ENCODE measurements around the gene CXCL11.

The CXCL11 gene

DNA sequence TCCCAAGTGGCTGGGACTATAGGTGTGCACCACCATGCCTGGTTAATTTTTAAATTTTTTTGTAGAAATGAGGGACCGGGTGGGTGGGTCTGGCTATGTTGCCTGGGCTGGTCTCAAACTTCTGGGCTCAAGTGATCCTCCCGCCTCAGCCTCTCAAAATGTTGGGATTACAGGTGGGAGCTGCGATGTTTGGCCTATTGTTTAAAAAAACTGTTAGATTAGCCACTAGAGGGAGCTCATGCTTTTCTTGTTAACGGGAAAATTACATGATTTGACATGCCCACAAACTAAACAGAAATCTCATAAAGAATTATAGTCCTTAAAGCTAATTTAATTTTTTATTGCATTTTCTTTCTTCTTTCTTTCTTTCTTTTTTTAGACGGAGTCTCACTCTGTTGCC is 40.1 kb downstream of the CXCL11 start:
- peak; percentile 33 for DNase-seq (ENCODE audit: low read depth)
- H3K4me3 ChIP-seq (ENCODE audit: low read depth, low read length) = no peak overlapping the region
- TF ChIP-seq, protein P1, sequence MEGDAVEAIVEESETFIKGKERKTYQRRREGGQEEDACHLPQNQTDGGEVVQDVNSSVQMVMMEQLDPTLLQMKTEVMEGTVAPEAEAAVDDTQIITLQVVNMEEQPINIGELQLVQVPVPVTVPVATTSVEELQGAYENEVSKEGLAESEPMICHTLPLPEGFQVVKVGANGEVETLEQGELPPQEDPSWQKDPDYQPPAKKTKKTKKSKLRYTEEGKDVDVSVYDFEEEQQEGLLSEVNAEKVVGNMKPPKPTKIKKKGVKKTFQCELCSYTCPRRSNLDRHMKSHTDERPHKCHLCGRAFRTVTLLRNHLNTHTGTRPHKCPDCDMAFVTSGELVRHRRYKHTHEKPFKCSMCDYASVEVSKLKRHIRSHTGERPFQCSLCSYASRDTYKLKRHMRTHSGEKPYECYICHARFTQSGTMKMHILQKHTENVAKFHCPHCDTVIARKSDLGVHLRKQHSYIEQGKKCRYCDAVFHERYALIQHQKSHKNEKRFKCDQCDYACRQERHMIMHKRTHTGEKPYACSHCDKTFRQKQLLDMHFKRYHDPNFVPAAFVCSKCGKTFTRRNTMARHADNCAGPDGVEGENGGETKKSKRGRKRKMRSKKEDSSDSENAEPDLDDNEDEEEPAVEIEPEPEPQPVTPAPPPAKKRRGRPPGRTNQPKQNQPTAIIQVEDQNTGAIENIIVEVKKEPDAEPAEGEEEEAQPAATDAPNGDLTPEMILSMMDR (IDR thresholded peaks at IDR 0.05; ENCODE audit: low read depth, low read length, missing control alignments) = peak; percentile 41
- in situ Hi-C loops (cut with HindIII; ENCODE audit: low sequenced_read_pairs) = no loop called here

DNA sequence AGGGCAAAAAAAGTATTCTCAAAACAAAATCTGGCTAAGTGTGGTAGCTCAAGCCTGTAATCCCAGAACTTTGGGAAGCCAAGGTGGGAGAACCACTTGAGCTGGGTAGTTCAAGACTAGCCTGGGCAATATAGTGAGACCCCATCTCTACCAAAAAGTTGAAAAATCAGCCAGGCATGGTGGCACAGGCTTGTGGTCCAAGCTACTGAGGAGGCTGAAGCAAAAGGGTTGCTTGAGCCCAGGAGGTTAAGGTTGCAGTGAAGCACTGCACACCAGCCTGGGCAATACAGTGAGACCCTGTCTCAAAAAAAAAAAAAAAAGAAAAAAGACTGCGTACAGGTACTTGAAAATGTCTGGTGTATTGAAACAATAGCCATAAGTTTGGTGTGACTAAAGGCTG is 43.4 kb downstream of the CXCL11 start:
- TF ChIP-seq, protein P1 (IDR thresholded peaks at IDR 0.05; ENCODE audit: low read depth, low read length, missing control alignments) = no peak
- no peak for DNase-seq (ENCODE audit: low read depth)
- no peak overlapping the region for H3K4me3 ChIP-seq (ENCODE audit: low read depth, low read length)
- in situ Hi-C loops (cut with HindIII; ENCODE audit: low sequenced_read_pairs) = loop anchor here (5.0 kb wide), 1 partner anchor 90 kb away; no protein-coding TSS in a partner anchor

DNA sequence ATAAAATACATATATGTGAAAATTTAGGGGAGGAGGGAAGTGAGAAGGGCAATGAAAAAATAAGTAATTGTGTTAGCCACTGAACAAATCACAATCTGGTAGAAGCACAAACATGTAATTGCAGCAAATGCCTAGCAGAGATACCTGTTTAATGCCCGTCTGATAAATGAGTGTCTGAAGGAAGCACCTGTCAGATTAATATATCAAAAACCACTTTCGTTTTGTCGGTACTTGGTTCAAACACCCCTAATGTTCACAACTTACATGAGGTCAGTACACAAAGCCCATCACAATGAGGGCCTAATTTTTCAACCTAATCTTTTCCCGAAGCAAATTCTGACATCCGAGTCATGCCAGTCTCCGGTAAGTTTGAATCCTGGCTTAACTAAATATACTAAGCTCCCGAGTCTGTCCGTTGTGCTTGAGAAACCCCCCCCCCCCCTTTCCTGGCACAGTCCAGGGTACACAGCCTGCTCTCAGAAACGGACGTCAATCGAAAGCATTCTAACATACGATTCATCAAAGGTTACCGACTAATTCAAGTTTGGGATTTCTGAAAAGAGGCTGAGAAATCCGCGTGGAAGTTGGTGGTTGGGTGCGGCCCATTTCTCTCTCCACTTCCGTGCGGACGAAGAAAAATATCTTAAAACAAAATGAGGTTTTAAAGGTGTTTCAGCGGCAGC is 45.9 kb downstream of the CXCL11 start:
- in situ Hi-C loops (cut with HindIII; ENCODE audit: low sequenced_read_pairs) = loop anchor here (5.0 kb wide), 1 partner anchor 92 kb away; no protein-coding TSS in a partner anchor

DNA sequence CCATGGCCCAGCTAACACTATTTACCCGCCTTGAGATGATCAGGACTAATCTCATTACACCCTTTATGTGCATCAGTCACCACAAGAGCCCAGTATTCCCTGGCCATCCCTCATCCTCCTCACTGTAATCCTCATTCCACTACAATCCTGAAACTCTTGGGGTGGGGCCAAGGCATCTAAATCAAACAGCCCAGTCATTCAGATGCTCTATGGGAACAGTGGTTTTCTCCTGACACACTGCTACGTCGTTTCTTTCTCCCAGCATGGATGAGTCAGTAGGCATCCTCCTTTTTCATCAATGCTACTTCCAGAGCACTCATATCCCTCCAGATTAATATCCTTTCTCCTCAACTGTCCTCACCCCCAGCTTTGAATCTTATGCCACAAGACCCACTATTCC is 50.8 kb downstream of the CXCL11 start:
- in situ Hi-C loops (cut with HindIII; ENCODE audit: low sequenced_read_pairs) = no loop called here
- DNase-seq (ENCODE audit: low read depth) = peak; percentile 34
- no peak overlapping the region for H3K4me3 ChIP-seq (ENCODE audit: low read depth, low read length)
- TF ChIP-seq, protein P1 (IDR thresholded peaks at IDR 0.05; ENCODE audit: low read depth, low read length, missing control alignments) = no peak

More for the DNA sequence above, 45.9 kb downstream of the CXCL11 start:
- TF ChIP-seq, protein P1 (IDR thresholded peaks at IDR 0.05; ENCODE audit: low read depth, low read length, missing control alignments) = no peak
- peak overlapping the region; percentile 81 for H3K4me3 ChIP-seq (ENCODE audit: low read depth, low read length)
- DNase-seq (ENCODE audit: low read depth) = no peak
